Gastroesophageal sphincter (tissue), 4 donors: ENCODE measurements around the gene ATP1B2. TPM values are rescaled to one million over a fixed set of nuclear protein-coding genes. Genes with fewer than 3 reads are reported as not detected.

Source experiments
- ATAC-seq: fragments of 150-250 bp; one replicate; pipeline ENCODE4 v1.9.1; 2016; ENCODE audit warnings: mild to moderate bottlenecking, moderate library complexity
- H3K27ac ChIP-seq, 4 donors: fragments of 200-600 bp; sonication (generic) in 3 of 4; 1 replicate in 3 of 4; 2 replicates in 1 of 4; pipeline ENCODE4 v1.5.1; 2016 to 2019
- H3K27me3 ChIP-seq: fragments of 200-600 bp; sonication (generic); one replicate; pipeline ENCODE4 v1.5.1; 2019
- H3K36me3 ChIP-seq, 2 donors: fragments of 200-600 bp; sonication (generic); one replicate each; pipeline ENCODE4 v1.5.1; 2019; ENCODE audit warnings: control low read depth in 1 of 2
- H3K4me1 ChIP-seq, 3 donors: fragments of 200-600 bp; sonication (generic); 1 replicate in 2 of 3; 2 replicates in 1 of 3; pipeline ENCODE4 v1.5.1; 2016 to 2019; ENCODE audit warnings: control low read depth in 2 of 3
- H3K4me3 ChIP-seq, 2 donors: fragments of 200-600 bp; sonication (generic); one replicate each; pipeline ENCODE4 v1.5.1; 2019; ENCODE audit warnings: mild to moderate bottlenecking in 1 of 2, moderate library complexity in 1 of 2
- H3K9me3 ChIP-seq, 3 donors: fragments of 200-600 bp; sonication (generic); one replicate each; pipeline ENCODE4 v1.5.1; 2017 to 2019; ENCODE audit warnings: control low read depth in 2 of 3
- EP300 ChIP-seq: sonication (generic); formaldehyde crosslinking; IDR thresholded peaks from one replicate; pipeline ENCODE4 v1.6.1; 2017; ENCODE audit warnings: antibody characterized with exemption, mild to moderate bottlenecking
- POLR2A ChIP-seq, 2 donors: fragments of 450-650 bp; IDR thresholded peaks; one replicate each; pipeline ENCODE4 v1.6.1; 2017; ENCODE audit warnings: antibody characterized with exemption in 2 of 2, mild to moderate bottlenecking in 2 of 2, moderate library complexity in 1 of 2
- POLR2AphosphoS5 ChIP-seq: sonication (generic); formaldehyde crosslinking; IDR thresholded peaks from one replicate; pipeline ENCODE4 v1.6.1; 2017; ENCODE audit warnings: antibody characterized with exemption
- WGBS, 2 donors: methylation state at CpG; one replicate each; pipeline ENCODE4 v1.1.5; 2018; ENCODE audit warnings: low coverage in 1 of 2; 5-methylcytosine and 5-hydroxymethylcytosine counted together
- total RNA-seq, 4 donors: library from RNA; depleted of rRNA; stranded (reverse); fragments of >200 nt; gene quantifications; one replicate each; pipeline ENCODE4 v1.1.0, GENCODE V29; 2016
- TF ChIP-seq, protein P1 (sequence below), 4 experiments: fragments of 200-600 bp in 2 of 4; fragments of 450-650 bp in 2 of 4; sonication (generic) in 1 of 4; IDR thresholded peaks; one replicate each; pipeline ENCODE4 v1.5.1; 2017 to 2019; ENCODE audit warnings: antibody characterized with exemption in 4 of 4, mild to moderate bottlenecking in 2 of 4, moderate library complexity in 2 of 4

The ATP1B2 gene
- total RNA-seq, 4 donors from 2014 or later, result 0.77 to 3.6 (median 2.3) TPM

DNA sequence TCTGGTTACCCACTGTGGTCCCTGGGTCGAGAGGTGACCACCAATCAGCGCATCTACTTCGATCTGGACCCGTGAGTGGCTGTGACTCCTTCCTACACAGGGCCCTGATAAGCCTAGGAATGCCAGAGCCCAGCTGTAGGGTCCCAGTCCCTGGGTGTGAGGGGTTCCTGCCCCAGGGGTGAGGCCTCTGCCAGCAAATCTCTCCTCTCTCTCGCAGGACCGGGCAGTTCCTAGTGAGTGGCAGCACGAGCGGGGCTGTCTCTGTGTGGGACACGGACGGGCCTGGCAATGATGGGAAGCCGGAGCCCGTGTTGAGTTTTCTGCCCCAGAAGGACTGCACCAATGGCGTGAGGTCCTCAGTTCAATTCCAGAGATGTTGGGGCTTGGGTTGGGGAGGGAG lies 52.0 kb downstream of the ATP1B2 start:
- no peak overlapping the region for H3K4me3 ChIP-seq
- H3K36me3 ChIP-seq, result peaks cover 0 to 41% of the 10 kb centered on the region in 2 donors
- H3K4me1 ChIP-seq, result peaks cover 0 to 25% (median 11%) of the 10 kb centered on the region in 3 donors
- 93% methylated on average over 2 of the region's 13 CpGs; no CpG with 5 or more reads in 1 of the 2 donors for WGBS, 2 donors
- no peak overlapping the region for H3K27ac ChIP-seq
- H3K9me3 ChIP-seq, result no peaks in the 10 kb centered on the region
- no peak for ATAC-seq
- peaks cover 71% of the 10 kb centered on the region for H3K27me3 ChIP-seq
- TF ChIP-seq, protein P1, sequence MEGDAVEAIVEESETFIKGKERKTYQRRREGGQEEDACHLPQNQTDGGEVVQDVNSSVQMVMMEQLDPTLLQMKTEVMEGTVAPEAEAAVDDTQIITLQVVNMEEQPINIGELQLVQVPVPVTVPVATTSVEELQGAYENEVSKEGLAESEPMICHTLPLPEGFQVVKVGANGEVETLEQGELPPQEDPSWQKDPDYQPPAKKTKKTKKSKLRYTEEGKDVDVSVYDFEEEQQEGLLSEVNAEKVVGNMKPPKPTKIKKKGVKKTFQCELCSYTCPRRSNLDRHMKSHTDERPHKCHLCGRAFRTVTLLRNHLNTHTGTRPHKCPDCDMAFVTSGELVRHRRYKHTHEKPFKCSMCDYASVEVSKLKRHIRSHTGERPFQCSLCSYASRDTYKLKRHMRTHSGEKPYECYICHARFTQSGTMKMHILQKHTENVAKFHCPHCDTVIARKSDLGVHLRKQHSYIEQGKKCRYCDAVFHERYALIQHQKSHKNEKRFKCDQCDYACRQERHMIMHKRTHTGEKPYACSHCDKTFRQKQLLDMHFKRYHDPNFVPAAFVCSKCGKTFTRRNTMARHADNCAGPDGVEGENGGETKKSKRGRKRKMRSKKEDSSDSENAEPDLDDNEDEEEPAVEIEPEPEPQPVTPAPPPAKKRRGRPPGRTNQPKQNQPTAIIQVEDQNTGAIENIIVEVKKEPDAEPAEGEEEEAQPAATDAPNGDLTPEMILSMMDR (IDR thresholded peaks at IDR 0.05), result no peak
- TF ChIP-seq EP300 (no peak), POLR2A (IDR thresholded peaks at IDR 0.05) (no peak), POLR2AphosphoS5 (no peak)

DNA sequence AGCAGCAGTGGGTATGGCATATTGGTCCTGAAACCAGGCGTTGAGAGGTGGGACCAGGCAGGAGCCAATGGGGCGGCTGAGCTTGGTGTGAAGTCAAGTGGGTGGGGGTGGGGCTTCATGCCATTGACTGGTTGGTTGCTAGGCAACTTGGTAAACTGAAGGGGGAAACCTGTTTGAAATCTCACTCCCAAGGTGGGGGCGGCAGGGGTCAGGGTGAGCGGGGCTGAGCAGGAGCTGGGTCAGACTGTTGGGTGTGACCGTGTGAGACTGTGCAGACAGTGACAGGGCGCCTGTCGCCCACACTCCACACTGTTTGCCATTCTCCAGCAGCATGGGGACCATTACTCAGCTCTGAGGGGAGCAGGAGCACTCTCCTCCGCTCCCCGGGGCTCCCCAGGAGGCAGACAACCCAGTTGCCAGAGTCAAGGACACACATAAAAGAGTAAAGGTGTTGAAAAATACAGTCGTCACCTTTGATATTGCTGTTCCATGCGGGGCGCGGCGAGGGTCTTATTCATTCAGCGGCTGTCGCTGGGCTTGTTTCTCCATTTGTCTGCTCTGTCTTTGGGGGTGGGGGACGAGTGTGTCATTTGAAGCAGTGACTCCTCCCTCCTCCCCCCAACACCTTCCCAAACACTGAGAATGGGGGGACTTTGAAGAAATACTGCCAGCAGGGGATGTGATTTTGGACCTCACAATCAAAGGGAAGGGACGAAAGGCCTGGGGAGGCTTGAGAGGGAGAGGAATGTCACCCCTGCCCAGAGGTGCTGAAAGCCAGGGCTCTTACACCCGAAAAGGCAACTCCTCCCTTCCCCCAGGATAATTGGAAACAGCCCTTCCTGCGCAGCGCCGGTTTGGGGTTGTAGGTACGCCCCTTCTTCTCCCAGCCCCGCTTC lies 53.1 kb downstream of the ATP1B2 start:
- Histone ChIP-seq H3K9me3 (no peaks in the 10 kb centered on the region), H3K27me3 (peaks cover 81% of the 10 kb centered on the region), H3K4me3 (no peak overlapping the region), H3K4me1 (peaks cover 0 to 25% (median 11%) of the 10 kb centered on the region in 3 donors), H3K27ac (no peak overlapping the region), H3K36me3 (peaks cover 0 to 36% of the 10 kb centered on the region in 2 donors)
- TF ChIP-seq, protein P1 (IDR thresholded peaks at IDR 0.05), result no peak
- no peak for TF ChIP-seq POLR2AphosphoS5
- no peak for TF ChIP-seq EP300
- no peak for TF ChIP-seq POLR2A (IDR thresholded peaks at IDR 0.05)
- WGBS, 2 donors, result 14 to 31% methylated on average over 7 to 21 of the region's 24 CpGs
- no peak for ATAC-seq

DNA sequence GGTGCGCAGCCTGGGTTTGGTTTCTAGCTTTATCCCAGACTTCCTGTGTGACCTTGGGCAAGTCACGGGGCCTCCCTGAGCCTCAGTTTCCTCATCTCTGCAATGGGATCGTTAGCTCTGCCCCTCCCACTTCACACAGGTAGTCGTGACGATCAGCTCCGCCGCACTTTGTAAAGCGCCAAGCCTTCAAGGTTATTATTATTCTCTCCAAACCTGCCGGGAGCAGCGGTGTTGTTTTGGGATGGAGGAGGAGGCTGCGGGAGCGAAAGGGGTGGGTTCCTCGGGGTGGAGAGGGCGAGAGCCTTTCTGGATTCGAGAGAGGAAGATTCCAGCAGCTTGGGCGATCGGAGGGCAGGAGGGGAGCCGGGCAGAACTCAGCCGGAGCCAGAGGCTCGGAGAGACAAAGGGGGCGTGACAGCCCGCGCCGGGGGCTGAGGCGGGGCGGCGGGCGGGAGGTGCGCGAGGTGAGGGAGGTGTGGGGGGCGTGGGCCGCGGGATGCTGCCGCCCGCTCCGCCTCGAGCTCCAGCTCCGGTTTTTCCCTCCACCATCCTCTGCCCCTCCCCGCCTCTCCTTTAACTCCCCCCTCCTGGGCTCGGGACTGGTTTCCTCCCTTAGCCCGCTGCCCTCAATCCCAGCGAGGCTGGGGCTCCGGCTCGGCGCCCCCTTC lies 54.0 kb downstream of the ATP1B2 start, which contains the start of gene EFNB3:
Gene EFNB3, plus strand, starts transcription at position 602 of the 668 bp plus-strand sequence. CDS start 397 bp downstream, outside the sequence.
- ATAC-seq, result no peak
- peaks cover 90% of the 10 kb centered on the region for H3K27me3 ChIP-seq
- 0 to 11% methylated on average over 2 to 3 of the region's 45 CpGs for WGBS, 2 donors

DNA sequence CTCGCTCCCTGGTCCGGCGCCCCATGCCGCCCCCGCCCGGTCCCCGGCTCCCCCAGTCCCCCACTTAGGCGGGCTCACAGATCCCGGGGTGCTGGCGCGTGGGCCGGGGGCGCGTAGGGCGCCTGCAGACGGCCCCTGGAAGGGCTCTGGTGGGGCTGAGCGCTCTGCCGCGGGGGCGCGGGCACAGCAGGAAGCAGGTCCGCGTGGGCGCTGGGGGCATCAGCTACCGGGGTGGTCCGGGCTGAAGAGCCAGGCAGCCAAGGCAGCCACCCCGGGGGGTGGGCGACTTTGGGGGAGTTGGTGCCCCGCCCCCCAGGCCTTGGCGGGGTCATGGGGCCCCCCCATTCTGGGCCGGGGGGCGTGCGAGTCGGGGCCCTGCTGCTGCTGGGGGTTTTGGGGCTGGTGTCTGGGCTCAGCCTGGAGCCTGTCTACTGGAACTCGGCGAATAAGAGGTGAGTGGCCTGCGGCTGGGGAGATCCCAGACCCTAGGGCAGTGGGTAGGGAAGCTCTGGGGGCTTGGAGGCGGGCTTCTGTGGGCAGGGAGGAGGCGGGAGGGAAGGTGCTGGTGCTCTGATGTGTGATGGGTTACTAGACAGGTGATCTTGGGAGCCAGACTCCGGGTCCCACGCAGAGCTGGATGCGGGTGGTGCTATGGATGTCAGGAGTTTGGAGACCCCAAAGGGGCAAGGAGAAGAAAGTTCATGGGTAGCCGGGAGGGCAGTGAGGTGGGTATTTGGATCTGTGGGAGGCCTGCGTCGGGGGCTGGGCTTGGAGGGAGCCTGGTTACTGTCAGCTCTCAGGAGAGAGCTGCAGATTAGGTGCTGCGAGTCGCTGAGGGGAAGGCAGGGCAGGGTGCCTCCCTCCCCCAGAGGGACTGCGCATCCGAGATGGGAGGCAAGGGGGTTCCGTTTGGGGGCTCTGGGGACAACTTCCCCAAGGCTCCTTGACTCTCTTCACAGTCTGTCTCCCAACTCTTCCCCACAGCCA lies 54.8 kb downstream of the ATP1B2 start:
- H3K27ac ChIP-seq, result no peak overlapping the region
- peaks cover 0 to 27% of the 10 kb centered on the region in 2 donors for H3K36me3 ChIP-seq
- peak overlapping the region in 1 of 2 donors; percentile 48 for H3K4me3 ChIP-seq
- H3K4me1 ChIP-seq, result peaks cover 0 to 25% (median 11%) of the 10 kb centered on the region in 3 donors
- peak; percentile 24 for ATAC-seq
- TF ChIP-seq, protein P1 (IDR thresholded peaks at IDR 0.05), result no peak
- TF ChIP-seq EP300 (no peak), POLR2AphosphoS5 (no peak), POLR2A (IDR thresholded peaks at IDR 0.05) (no peak)
- 10 to 17% methylated on average over 4 to 8 of the region's 50 CpGs for WGBS, 2 donors
- peaks cover 98% of the 10 kb centered on the region for H3K27me3 ChIP-seq
- no peaks in the 10 kb centered on the region for H3K9me3 ChIP-seq

More for the DNA sequence above, 54.0 kb downstream of the ATP1B2 start, which contains the start of gene EFNB3:
- Histone ChIP-seq H3K36me3 (peaks cover 0 to 35% of the 10 kb centered on the region in 2 donors), H3K9me3 (no peaks in the 10 kb centered on the region), H3K4me1 (peaks cover 0 to 25% (median 11%) of the 10 kb centered on the region in 3 donors), H3K4me3 (peak within 1 kb of the TSS in 1 of 2 donors; percentile 48), H3K27ac (no peak within 1 kb of the TSS)
- no peak for TF ChIP-seq EP300
- TF ChIP-seq POLR2AphosphoS5, result no peak
- TF ChIP-seq, protein P1 (IDR thresholded peaks at IDR 0.05), result no peak
- TF ChIP-seq POLR2A (IDR thresholded peaks at IDR 0.05), result no peak
